ENCODE measurements around the gene CYP27A1. TPM values are rescaled to one million over a fixed set of nuclear protein-coding genes. Genes with fewer than 3 reads are reported as not detected.

The CYP27A1 gene
- 30.0 TPM for total RNA-seq

- peaks cover 52% of the 10 kb centered on the region for H3K4me1 ChIP-seq
- DNase-seq (ENCODE audit: extremely low spot score in 2 of 2), result no peak
- no peaks in the 10 kb centered on the region for H3K27me3 ChIP-seq
- TF ChIP-seq POLR2AphosphoS5 (IDR thresholded peaks at IDR 0.05; ENCODE audit: insufficient read depth in 1 of 2, low read depth in 1 of 2), result peak in 1 of 2 donors; percentile 84
- TF ChIP-seq POLR2A (IDR thresholded peaks at IDR 0.05), result no peak
- no peaks in the 10 kb centered on the region for H3K9me3 ChIP-seq
- peak within 1 kb of the TSS; percentile 52 to 64 for H3K4me3 ChIP-seq
- no peaks in the 10 kb centered on the region for H3K36me3 ChIP-seq
- intact Hi-C loops (cut with DNase I), result no loop called here
- H3K27ac ChIP-seq, result peak within 1 kb of the TSS; percentile 86
Observed at GRCh38 chr2:218781691-218782527, at the start of gene CYP27A1. Gene CYP27A1 (plus strand): TSS chr2:218782147. CDS start chr2:218782183, 36 bp downstream.

- Histone ChIP-seq H3K36me3 (peaks cover 0 to 8% of the 10 kb centered on the region in 2 donors), H3K27me3 (no peaks in the 10 kb centered on the region), H3K4me1 (peaks cover 35% of the 10 kb centered on the region), H3K27ac (peak overlapping the region; percentile 74), H3K4me3 (no peak overlapping the region), H3K9me3 (no peaks in the 10 kb centered on the region)
- intact Hi-C loops (cut with DNase I), result no loop called here
- TF ChIP-seq POLR2A (IDR thresholded peaks at IDR 0.05) (no peak), CTCF (IDR thresholded peaks at IDR 0.05) (no peak), POLR2AphosphoS5 (IDR thresholded peaks at IDR 0.05; ENCODE audit: insufficient read depth in 1 of 2, low read depth in 1 of 2) (no peak)
- no peak for DNase-seq (ENCODE audit: extremely low spot score in 2 of 2)
Observed at GRCh38 chr2:218732761-218733158, 49.2 kb upstream of the CYP27A1 start.

GRCh38 chr2:218733171-218734021 lies 48.6 kb upstream of the CYP27A1 start:
- DNase-seq (ENCODE audit: extremely low spot score in 2 of 2), result no peak
- Histone ChIP-seq H3K4me3 (no peak overlapping the region), H3K27ac (peak overlapping the region; percentile 74), H3K4me1 (peaks cover 35% of the 10 kb centered on the region), H3K27me3 (no peaks in the 10 kb centered on the region), H3K36me3 (peaks cover 0 to 10% of the 10 kb centered on the region in 2 donors), H3K9me3 (no peaks in the 10 kb centered on the region)
- intact Hi-C loops (cut with DNase I), result no loop called here
- no peak for TF ChIP-seq POLR2AphosphoS5 (IDR thresholded peaks at IDR 0.05; ENCODE audit: insufficient read depth in 1 of 2, low read depth in 1 of 2)
- no peak for TF ChIP-seq POLR2A (IDR thresholded peaks at IDR 0.05)
- no peak for TF ChIP-seq CTCF (IDR thresholded peaks at IDR 0.05)

GRCh38 chr2:218734190-218734975 lies 47.6 kb upstream of the CYP27A1 start:
- H3K4me3 ChIP-seq, result no peak overlapping the region

More at GRCh38 chr2:218734190-218734975, 47.6 kb upstream of the CYP27A1 start:
- intact Hi-C loops (cut with DNase I), result no loop called here
- no peak for TF ChIP-seq POLR2A (IDR thresholded peaks at IDR 0.05)
- TF ChIP-seq CTCF (IDR thresholded peaks at IDR 0.05), result no peak
- TF ChIP-seq POLR2AphosphoS5 (IDR thresholded peaks at IDR 0.05; ENCODE audit: insufficient read depth in 1 of 2, low read depth in 1 of 2), result no peak
- peaks cover 0 to 19% of the 10 kb centered on the region in 2 donors for H3K36me3 ChIP-seq
- no peak for DNase-seq (ENCODE audit: extremely low spot score in 2 of 2)
- no peak overlapping the region for H3K27ac ChIP-seq
- peaks cover 35% of the 10 kb centered on the region for H3K4me1 ChIP-seq
- H3K9me3 ChIP-seq, result no peaks in the 10 kb centered on the region
- no peaks in the 10 kb centered on the region for H3K27me3 ChIP-seq

Measured in vagina (tissue), 2 donors.